ENCODE data around the gene ETV2.

GRCh38 chr19:35675589-35676140, 34.1 kb downstream of the ETV2 start:
- TF ChIP-seq GATA3 (IDR thresholded peaks at IDR 0.05; ENCODE audit: low read depth, low read length), result no peak
- no peak for TF ChIP-seq GATA2 (IDR thresholded peaks at IDR 0.05; ENCODE audit: low read depth, low read length)
